GM20000 (cell line): ENCODE measurements around the gene HDAC4.

Experiments
- DNase-seq: peaks from one replicate; pipeline ENCODE4 v3.0.0; 2012; ENCODE audit warnings: low spot score
- CTCF ChIP-seq: IDR thresholded peaks from 2 replicates; pipeline ENCODE4 v1.5.1; 2012; ENCODE audit warnings: mild to moderate bottlenecking, control low read depth; ENCODE audit errors: extremely low read depth, missing control alignments

HDAC4 gene

GRCh38 chr2:239027391-239028252 is 373.2 kb downstream of the HDAC4 start:
- TF ChIP-seq CTCF = no peak
- no peak for DNase-seq

- DNase-seq = no peak
- TF ChIP-seq CTCF = no peak
Observed at GRCh38 chr2:239026711-239027361, 374.0 kb downstream of the HDAC4 start.

- DNase-seq = no peak
- no peak for TF ChIP-seq CTCF
Observed at GRCh38 chr2:239025951-239026461, 374.8 kb downstream of the HDAC4 start.

DNA sequence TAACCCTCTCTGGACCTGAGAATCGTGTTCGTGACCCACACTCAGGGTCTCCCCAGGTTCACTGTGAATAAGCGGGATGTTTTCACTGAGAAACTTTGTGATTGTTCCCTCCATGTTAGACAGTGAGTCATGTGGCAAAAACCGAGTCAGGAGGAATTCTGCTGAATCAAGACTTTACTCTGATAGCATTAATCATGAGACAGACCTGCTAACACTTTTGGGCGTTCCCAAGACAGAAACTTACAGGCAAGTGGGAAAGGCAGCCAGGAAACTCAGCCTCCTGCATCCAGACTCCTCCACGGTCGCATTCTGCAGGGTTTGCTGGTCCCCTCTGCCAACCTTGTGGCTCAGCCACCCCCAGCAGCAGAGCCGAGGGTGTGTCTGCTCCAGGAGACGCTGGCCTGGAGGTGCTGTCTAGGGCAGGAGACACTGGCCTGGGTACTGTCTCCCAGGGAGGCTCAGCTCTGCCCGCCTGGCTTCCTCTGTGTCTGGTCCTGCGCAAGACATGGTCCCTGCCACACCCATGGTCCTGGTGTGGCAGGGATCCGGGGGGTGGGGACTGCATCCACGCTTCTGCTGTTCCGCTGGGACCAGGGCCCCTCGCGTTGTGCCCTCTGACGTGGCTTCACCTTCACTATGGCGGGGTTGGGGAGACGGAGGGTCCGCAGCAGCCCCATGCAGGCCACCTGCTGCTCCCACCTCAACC is 375.6 kb downstream of the HDAC4 start:
- DNase-seq = no peak
- TF ChIP-seq CTCF = no peak

DNA sequence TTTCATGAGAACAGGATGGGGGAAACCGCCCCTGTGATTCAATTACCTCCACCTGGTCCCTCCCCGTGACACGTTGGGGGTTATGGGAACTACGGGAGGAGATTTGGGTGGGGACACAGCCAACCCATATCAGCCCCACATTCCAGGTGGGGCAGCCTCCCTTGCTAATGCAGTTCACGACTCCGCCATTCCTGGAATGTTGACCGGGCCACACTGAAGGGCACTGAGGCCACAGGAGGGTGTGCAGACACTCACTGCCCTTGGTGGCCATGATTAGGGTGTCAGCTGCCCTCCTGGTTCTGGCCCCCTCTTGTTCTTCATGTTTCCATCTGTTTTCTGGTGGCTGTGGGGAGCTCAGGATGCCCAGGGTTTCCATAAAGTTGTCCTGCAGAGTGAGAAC is 376.6 kb downstream of the HDAC4 start:
- no peak for TF ChIP-seq CTCF
- DNase-seq = no peak

DNA sequence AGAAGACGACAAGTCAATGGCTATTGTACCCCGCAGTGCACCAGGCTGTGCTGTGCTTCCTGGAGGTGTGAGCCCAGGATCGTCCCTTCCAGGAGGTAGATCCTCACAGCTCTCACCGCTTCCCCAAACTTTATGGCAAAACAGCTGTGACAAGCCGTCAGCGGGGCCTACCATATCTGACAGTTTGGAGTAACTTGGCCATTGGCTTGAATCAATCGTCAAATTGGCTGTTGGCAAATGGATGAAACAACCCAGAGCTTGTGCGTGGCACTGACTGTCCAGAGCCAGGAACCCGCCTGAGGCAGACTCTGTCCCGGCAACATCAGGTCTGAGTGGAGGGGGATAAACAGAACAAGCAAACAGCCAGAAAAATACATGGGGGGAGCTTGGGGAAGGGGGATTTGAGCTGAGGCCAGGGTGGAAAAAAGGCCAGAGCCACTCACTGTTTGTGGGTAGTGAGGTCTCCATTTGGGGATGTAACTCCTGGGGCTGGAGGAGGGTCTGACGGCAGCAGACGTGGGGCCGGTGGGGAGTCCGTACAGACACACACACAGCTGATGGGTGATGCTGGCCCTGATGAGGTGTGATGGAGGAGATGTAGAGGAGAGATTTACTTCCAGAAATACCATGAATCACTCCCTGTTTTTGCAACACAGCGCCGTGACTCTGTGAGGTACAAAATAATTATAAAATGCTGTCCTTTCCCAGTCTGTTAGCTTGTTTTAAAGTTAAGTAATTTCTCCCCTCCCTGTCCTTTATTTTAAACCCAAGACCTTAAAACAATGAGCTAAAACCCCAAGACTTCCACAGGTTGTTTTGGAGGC is 378.2 kb downstream of the HDAC4 start:
- DNase-seq = no peak
- TF ChIP-seq CTCF = no peak
